Activated CD8-positive, alpha-beta memory T cell treated with anti-CD3 and anti-CD28 coated beads, Interleukin-2, amount 50 U/mL, for 4 hours (primary cell): ENCODE data around the gene CD2.

ENCODE experiments used
- DNase-seq: peaks from one replicate; pipeline ENCODE4 v3.0.0-alpha.2; 2020

The CD2 gene

GRCh38 chr1:116785006-116785405, 30.8 kb downstream of the CD2 start:
- no peak for DNase-seq

DNA sequence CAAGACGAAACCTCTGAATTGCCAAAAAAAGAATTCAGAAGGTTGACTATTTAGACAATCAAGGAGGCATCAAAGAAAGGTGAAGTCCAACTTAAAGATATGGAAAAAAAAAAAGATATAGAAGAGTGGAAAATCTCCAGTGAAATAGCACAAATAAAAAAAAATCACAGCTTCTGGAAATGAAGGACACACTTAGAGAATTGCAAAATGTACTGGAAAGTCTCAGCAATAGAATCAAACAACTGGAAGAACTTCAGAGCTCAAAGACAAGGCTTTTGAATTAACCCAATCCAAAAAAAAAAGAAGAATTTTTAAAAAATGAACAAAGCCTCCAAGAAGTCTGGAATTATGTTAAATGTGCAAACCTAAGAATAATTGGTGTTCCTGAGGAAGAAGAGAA, 31.8 kb downstream of the CD2 start:
- no peak for DNase-seq

- no peak for DNase-seq
Observed at GRCh38 chr1:116791727-116792126, 37.5 kb downstream of the CD2 start.

- no peak for DNase-seq
Observed at GRCh38 chr1:116793357-116793935, 39.2 kb downstream of the CD2 start.

GRCh38 chr1:116794371-116794770, 40.1 kb downstream of the CD2 start:
- DNase-seq = no peak

DNA sequence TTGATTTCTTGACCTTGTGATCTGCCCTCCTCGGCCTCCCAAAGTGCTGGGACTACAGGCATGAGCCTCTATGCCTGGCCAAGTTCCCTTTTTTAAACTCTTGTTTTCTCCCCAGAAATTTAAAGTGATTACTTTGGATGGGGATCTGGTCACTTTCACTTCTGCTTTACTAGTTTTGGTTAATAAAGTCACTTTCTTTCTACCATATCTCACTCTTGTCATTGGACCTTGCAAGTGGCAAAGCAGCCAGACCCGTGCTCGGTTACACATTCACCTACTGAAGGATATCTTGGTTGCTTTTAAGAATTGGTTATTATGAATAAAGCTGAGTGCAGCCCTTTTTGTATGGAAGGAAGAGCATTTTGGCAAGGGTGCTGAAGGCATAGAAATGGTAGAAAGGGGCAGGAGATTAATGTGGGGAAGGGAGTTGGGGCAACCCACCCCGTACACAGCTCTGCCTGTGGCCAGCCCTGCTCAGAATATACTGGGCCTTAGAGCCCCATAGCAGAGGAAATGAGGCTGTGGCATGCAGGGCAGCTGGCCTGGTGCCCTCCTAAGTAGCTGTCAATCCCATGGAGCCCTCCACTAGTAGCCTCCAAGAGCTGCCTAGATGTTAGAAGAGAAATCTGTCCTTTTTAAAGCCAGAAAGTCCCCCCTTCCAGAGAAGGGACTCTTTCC, 40.7 kb downstream of the CD2 start:
- no peak for DNase-seq

DNA sequence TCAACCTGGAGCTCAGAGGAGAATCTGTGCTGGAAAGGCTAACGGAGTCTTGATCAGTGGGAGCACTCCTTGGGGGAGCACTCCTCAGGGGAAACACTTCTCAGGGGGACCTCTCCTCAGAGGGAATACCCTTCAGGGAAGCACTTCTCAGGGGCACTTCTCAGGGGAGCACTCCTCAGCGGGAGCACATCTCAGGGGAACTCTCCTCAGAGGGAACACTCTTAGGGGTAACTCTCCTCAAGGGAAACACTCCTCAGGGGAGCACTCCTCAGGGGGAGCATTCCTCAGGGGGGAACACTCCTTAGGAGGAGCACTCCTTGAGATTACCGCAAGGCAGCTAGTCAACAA, 41.2 kb downstream of the CD2 start:
- no peak for DNase-seq

DNA sequence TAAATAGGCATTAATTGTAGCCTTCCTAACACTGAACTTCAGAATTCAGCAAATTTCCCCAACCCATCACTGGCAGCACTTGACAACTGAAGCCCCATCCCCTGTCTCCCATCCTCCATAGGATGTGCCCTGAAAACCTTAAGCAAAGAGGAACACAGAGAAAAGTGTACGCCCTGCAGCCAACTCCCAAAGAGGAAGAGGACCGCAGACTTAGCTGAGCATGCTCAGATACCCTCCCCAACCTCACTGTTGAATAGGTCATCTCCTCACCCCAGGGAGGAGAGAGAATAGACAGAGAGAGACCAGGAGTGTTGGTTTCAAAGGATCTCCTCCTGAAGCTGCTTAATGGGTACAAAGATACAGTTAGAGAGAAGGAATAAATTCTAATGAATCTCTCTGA, 50.5 kb downstream of the CD2 start:
- DNase-seq = no peak

GRCh38 chr1:116805398-116805797, 51.2 kb downstream of the CD2 start:
- no peak for DNase-seq

- peak; percentile 54 for DNase-seq
Observed at GRCh38 chr1:116806245-116806644, 52.0 kb downstream of the CD2 start.

DNA sequence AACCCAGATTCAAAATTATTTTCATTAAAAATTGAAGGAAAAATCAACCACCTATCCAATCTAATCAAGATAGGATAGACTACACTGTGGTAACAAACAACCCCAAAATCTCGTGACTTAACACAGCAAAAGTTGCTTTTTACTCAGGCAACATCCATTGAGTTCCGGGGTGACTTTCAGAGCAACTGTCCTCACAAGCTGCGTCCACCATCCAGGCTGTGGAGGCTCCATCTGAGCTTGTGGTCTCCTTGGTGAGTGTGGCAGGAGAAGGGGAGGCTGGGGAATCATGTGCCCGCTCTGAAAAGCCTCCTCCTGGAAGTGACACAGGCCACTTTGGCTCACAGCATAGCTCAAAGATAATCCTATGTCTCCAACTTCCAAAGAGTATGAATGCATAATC, 52.4 kb downstream of the CD2 start:
- no peak for DNase-seq

GRCh38 chr1:116807394-116808199, 53.4 kb downstream of the CD2 start:
- DNase-seq = no peak

- no peak for DNase-seq
Observed at GRCh38 chr1:116808200-116808847, 54.1 kb downstream of the CD2 start.

DNA sequence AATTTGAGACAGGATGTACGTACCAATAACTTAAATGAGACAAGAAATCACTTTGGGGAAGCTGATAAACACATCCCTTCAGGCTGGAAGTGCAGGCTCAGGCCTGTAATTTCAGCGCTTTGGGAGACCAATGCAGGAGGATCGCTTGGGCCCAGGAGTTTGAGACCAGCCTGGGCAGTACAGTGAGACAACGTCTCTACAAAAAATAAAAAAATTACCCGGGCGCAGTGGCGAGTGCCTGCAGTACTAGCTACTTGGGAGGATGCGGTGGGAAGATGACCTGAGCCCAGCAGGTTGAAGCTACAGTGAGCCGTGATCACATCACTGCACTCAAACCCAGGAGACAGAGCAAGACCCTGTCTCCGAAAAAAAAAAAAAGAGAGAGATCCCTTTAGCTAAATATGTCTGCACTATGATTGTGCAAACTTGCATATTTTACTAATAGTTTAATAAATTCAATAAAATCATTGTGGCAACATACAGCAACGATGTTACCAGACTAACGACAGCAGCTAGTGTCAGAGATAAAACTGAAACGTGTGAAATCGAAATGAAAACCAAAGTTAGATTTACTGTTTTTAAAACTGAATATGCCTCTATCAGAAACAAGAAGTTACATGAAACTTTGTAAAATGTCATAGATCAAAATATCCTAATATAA, 54.7 kb downstream of the CD2 start:
- no peak for DNase-seq

DNA sequence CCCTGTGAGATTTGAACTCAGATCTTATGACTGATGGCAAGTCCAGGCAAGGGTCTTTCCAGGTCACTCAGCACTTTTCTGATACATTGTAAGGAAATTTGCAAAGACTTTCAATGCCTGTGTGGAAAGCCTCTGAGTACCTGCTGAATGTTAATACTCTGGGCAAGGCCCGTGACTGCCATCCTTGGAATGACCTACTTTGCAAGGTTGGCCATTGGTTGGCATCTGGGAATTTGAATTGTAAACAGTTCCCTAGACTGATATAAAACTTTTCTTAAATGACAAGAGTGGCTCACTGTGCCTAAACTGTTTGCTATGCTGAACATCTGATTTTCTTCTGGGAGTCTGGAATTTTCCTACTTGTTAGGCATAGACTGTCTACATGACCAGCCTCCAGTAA, 57.1 kb downstream of the CD2 start:
- no peak for DNase-seq

GRCh38 chr1:116814926-116815723, 60.9 kb downstream of the CD2 start:
- DNase-seq = no peak

DNA sequence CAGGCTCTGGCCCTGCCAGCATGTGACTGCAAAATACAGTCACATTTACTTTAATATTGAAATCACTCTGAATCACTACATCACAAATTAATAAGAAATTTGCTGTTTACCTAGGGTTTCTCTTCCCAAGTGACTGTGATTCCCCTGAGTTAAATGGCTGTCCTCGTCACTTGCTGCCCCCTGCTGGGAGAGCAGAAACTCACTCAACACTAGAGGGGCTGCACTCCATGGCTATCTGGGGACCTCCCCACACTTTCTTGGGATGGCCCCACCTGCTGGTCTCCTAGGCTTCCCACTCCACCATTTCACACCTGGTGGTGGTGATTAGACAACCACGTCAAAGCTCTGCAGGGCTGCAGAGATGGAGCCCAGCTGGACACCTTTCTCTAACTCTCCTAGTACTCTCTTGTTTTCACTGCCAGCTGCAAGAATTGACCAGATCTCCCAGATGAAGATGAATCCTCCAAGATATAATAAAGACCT, 63.4 kb downstream of the CD2 start:
- DNase-seq = peak; percentile 84
